Adrenal gland (tissue), 12 donors: ENCODE data around the gene HNF4A. TPM values are rescaled to one million over a fixed set of nuclear protein-coding genes. Genes with fewer than 3 reads are reported as not detected.

Experiments
- DNase-seq, 7 donors: peaks; one replicate each; pipeline ENCODE4 v3.0.0-alpha.2; 2019 to 2020
- H3K27ac ChIP-seq, 5 donors: fragments of 200-600 bp; sonication (generic) in 4 of 5; 1 replicate in 3 of 5; 2 replicates in 2 of 5; pipeline versions ENCODE4 v1.5.1 to v1.8.0; 2016 to 2020; ENCODE audit warnings: mild to moderate bottlenecking in 1 of 5
- H3K27me3 ChIP-seq: fragments of 200-600 bp; 2 replicates; pipeline ENCODE4 v1.8.0; 2021
- H3K36me3 ChIP-seq, 2 donors: fragments of 200-600 bp; replicated peaks in 1 of 2; 1 replicate in 1 of 2; 2 replicates in 1 of 2; pipeline versions ENCODE4 v1.5.1 to v1.8.0; 2018 to 2022
- H3K4me1 ChIP-seq, 2 donors: fragments of 200-600 bp; replicated peaks in 1 of 2; 1 replicate in 1 of 2; 2 replicates in 1 of 2; pipeline versions ENCODE4 v1.5.1 to v1.8.0; 2018 to 2021
- H3K4me3 ChIP-seq, 4 donors: fragments of 200-600 bp; sonication (generic) in 3 of 4; one replicate each; pipeline ENCODE4 v1.5.1; 2016 to 2018
- H3K9me3 ChIP-seq, 3 donors: fragments of 200-600 bp; sonication (generic) in 1 of 3; replicated peaks in 1 of 3; 1 replicate in 2 of 3; 2 replicates in 1 of 3; pipeline versions ENCODE4 v1.5.1 to v1.8.0; 2016 to 2021
- CTCF ChIP-seq, 6 experiments: fragments of 450-650 bp in 4 of 6; fragments of 200-600 bp in 2 of 6; sonication (generic) in 1 of 6; IDR thresholded peaks; 1 replicate in 5 of 6; 2 replicates in 1 of 6; pipeline versions ENCODE4 v1.5.1 to v1.8.0; 2016 to 2021; ENCODE audit warnings: antibody characterized with exemption in 6 of 6, mild to moderate bottlenecking in 2 of 6, moderate library complexity in 1 of 6
- POLR2A ChIP-seq, 2 donors: fragments of 450-650 bp; IDR thresholded peaks; one replicate each; pipeline ENCODE4 v1.6.1; 2017; ENCODE audit warnings: antibody characterized with exemption in 2 of 2, mild to moderate bottlenecking in 2 of 2, moderate library complexity in 1 of 2
- WGBS, 4 donors: extraction: QIAGEN DNeasy Blood & Tissue Kit in 2 of 4; methylation state at CpG; one replicate each; pipeline versions ENCODE4 v1.1.5 to v1.1.7; 2013 to 2017; 5-methylcytosine and 5-hydroxymethylcytosine counted together
- intact Hi-C, 2 donors: fragments of 100-400 bp; cut with DNase I; formaldehyde crosslinking; loops; one replicate each; pipeline versions ENCODE4 v1.14.1 to v1.15.0; 2022 to 2023
- polyA plus RNA-seq, 3 donors: library from polyadenylated mRNA; stranded (reverse); fragments of 200-250 nt in 2 of 3; fragments of 350-450 nt in 1 of 3; fragmentation: Illumina TruSeq in 1 of 3; extraction: RNeasy Lipid Tissue Mini Kit (QIAGEN cat#74804) in 1 of 3; gene quantifications; one replicate each; pipeline ENCODE4 v1.2.3, GENCODE V29; 2013 to 2014
- total RNA-seq, 9 donors: library from RNA; depleted of rRNA in 4 of 9; stranded (reverse); fragments of >200 nt in 4 of 9; fragments of 120-200 nt in 1 of 9; fragmentation: NEBNext Ultra II Directional in 1 of 9; extraction: Animal tissue kit (Norgen Biotek cat#: 25700) in 1 of 9; gene quantifications; one replicate each; pipeline versions ENCODE4 v1.1.0 to v1.2.4, GENCODE V29; 2013 to 2023
- donor health status: healthy with polysubstance abuse.
- donor health status: Bipolar disorder and iron deficiency.
- donor health status: DM: yes; HTN: yes; CAD: no.
- donor health status: DM: no; HTN: no; CAD: no.
- donor health status: DM: no; HTN: no; CAD: no.
- donor health status: DM: yes; HTN: yes; CAD: no.

Gene HNF4A
- total and polyA plus RNA-seq, 12 donors, result 0.06 to 0.78 (median 0.13) TPM; not detected in 2

GRCh38 chr20:44448753-44449546, 93.5 kb downstream of the HNF4A start:
- Histone ChIP-seq H3K4me1 (no peaks in the 10 kb centered on the region), H3K4me3 (no peak overlapping the region), H3K27me3 (no peaks in the 10 kb centered on the region), H3K9me3 (no peaks in the 10 kb centered on the region), H3K27ac (no peak overlapping the region), H3K36me3 (no peaks in the 10 kb centered on the region)
- intact Hi-C loops, result no loop called here
- DNase-seq, result peak in 3 of 7 donors; percentile 21 to 67 (median 38)
- 72 to 79% (median 76%) methylated on average over 9 of the region's 9 CpGs for WGBS, 4 donors
- TF ChIP-seq POLR2A (IDR thresholded peaks at IDR 0.05) (no peak), CTCF (IDR thresholded peaks at IDR 0.05) (peak in 4 of 6 experiments; percentile 15 to 32 (median 27))

GRCh38 chr20:44449864-44450263, 94.4 kb downstream of the HNF4A start:
- Histone ChIP-seq H3K27me3 (no peaks in the 10 kb centered on the region), H3K4me1 (no peaks in the 10 kb centered on the region), H3K9me3 (no peaks in the 10 kb centered on the region), H3K27ac (no peak overlapping the region), H3K4me3 (no peak overlapping the region), H3K36me3 (no peaks in the 10 kb centered on the region)
- no peak for DNase-seq
- intact Hi-C loops, result no loop called here
- TF ChIP-seq CTCF (IDR thresholded peaks at IDR 0.05) (no peak), POLR2A (IDR thresholded peaks at IDR 0.05) (no peak)
- WGBS, 4 donors, result 75 to 86% (median 79%) methylated on average over 7 of the region's 7 CpGs

- TF ChIP-seq POLR2A (IDR thresholded peaks at IDR 0.05), result no peak
- TF ChIP-seq CTCF (IDR thresholded peaks at IDR 0.05), result no peak
- intact Hi-C loops, result no loop called here
- 54 to 67% (median 59%) methylated on average over 3 of the region's 3 CpGs for WGBS, 4 donors
These were observed 94.9 kb downstream of the HNF4A start for GRCh38 chr20:44450281-44450889.

GRCh38 chr20:44450903-44451450, 95.5 kb downstream of the HNF4A start:
- Histone ChIP-seq H3K27me3 (no peaks in the 10 kb centered on the region), H3K27ac (no peak overlapping the region), H3K36me3 (no peaks in the 10 kb centered on the region), H3K4me3 (no peak overlapping the region), H3K9me3 (no peaks in the 10 kb centered on the region), H3K4me1 (no peaks in the 10 kb centered on the region)
- TF ChIP-seq POLR2A (IDR thresholded peaks at IDR 0.05) (no peak), CTCF (IDR thresholded peaks at IDR 0.05) (no peak)
- DNase-seq, result no peak
- intact Hi-C loops, result no loop called here
- WGBS, 4 donors, result 75 to 83% (median 80%) methylated on average over 5 to 7 of the region's 7 CpGs

More at GRCh38 chr20:44450281-44450889, 94.9 kb downstream of the HNF4A start:
- no peaks in the 10 kb centered on the region for H3K36me3 ChIP-seq
- H3K4me1 ChIP-seq, result no peaks in the 10 kb centered on the region
- no peaks in the 10 kb centered on the region for H3K27me3 ChIP-seq
- no peaks in the 10 kb centered on the region for H3K9me3 ChIP-seq
- no peak overlapping the region for H3K27ac ChIP-seq
- no peak overlapping the region for H3K4me3 ChIP-seq
- DNase-seq, result no peak
